Neural cell (in vitro differentiated cells): ENCODE results near the gene ENOX1. TPM values are rescaled to one million over a fixed set of nuclear protein-coding genes. Genes with fewer than 3 reads are reported as not detected.

ENCODE experiments used
- H2AFZ ChIP-seq: fragments of 200-600, 300-800 bp; sonication (generic), shearing (Covaris generic); 2 replicates; pipeline ENCODE4 v1.6.0; 2014; ENCODE audit warnings: low read depth, mild to moderate bottlenecking, antibody characterized with exemption, low read length, moderate library complexity
- H3F3A ChIP-seq: fragments of 200-600 bp; shearing (Covaris generic); 2 replicates; pipeline ENCODE4 v1.6.1; 2016; ENCODE audit warnings: mild to moderate bottlenecking, moderate library complexity, mixed read lengths, antibody characterized with exemption, low read length; ENCODE audit not compliant: insufficient read depth, poor library complexity, severe bottlenecking
- H3K27ac ChIP-seq: fragments of 200-600, 300-800 bp; sonication (generic), shearing (Covaris generic); 2 replicates; pipeline ENCODE4 v1.5.1; 2014; ENCODE audit warnings: mild to moderate bottlenecking, low read length, moderate library complexity
- H3K27me3 ChIP-seq: fragments of 300-800, 200-600 bp; sonication (generic), shearing (Covaris generic); 2 replicates; pipeline ENCODE4 v1.6.0; 2014; ENCODE audit warnings: mild to moderate bottlenecking, low read depth, low read length, moderate library complexity; ENCODE audit not compliant: insufficient read depth
- H3K36me3 ChIP-seq: fragments of 300-800, 200-600 bp; sonication (generic), shearing (Covaris generic); 2 replicates; pipeline ENCODE4 v1.5.1; 2014; ENCODE audit warnings: mild to moderate bottlenecking, antibody characterized with exemption, low read length, moderate library complexity; ENCODE audit not compliant: insufficient read depth
- H3K4me2 ChIP-seq: fragments of 300-800, 200-600 bp; sonication (generic), shearing (Covaris generic); 2 replicates; pipeline ENCODE4 v1.6.0; 2014; ENCODE audit warnings: mild to moderate bottlenecking, low read length
- H3K4me3 ChIP-seq: fragments of 300-800, 200-600 bp; sonication (generic), shearing (Covaris generic); 2 replicates; pipeline ENCODE4 v1.5.1; 2014; ENCODE audit warnings: mild to moderate bottlenecking, low read length, moderate library complexity
- H3K79me2 ChIP-seq: fragments of 200-600 bp; shearing (Covaris generic); replicated peaks from 2 replicates; pipeline ENCODE4 v1.6.0; 2014; ENCODE audit warnings: mild to moderate bottlenecking, low read length, moderate library complexity; ENCODE audit not compliant: insufficient read depth
- H3K9ac ChIP-seq: fragments of 300-800, 200-600 bp; sonication (generic), shearing (Covaris generic); 2 replicates; pipeline ENCODE4 v1.6.1; 2016; ENCODE audit warnings: mild to moderate bottlenecking, low read length, mixed read lengths
- H3K9me2 ChIP-seq: fragments of 200-600 bp; shearing (Covaris generic); 2 replicates; pipeline ENCODE4 v1.6.1; 2016; ENCODE audit warnings: mild to moderate bottlenecking, low read length, mixed read lengths; ENCODE audit not compliant: insufficient read depth
- H3K9me3 ChIP-seq: fragments of 200-600, 300-800 bp; sonication (generic), shearing (Covaris generic); 2 replicates; pipeline ENCODE4 v1.6.1; 2016; ENCODE audit warnings: mild to moderate bottlenecking, mixed run types, low read length, moderate library complexity, mixed read lengths
- H4K20me1 ChIP-seq: fragments of 200-600 bp; shearing (Covaris generic); 2 replicates; pipeline ENCODE4 v1.6.1; 2016; ENCODE audit warnings: mild to moderate bottlenecking, mixed run types; ENCODE audit not compliant: insufficient read depth
- CTCF ChIP-seq: fragments of 450-650 bp; IDR thresholded peaks from 2 replicates; pipeline ENCODE4 v1.5.1; 2014; ENCODE audit warnings: antibody characterized with exemption, mild to moderate bottlenecking, moderate library complexity; ENCODE audit not compliant: poor library complexity, severe bottlenecking
- EP300 ChIP-seq: fragments of 450-650 bp; conservative IDR thresholded peaks from 2 replicates; pipeline ENCODE4 v1.6.1; 2014; ENCODE audit warnings: antibody characterized with exemption, mild to moderate bottlenecking, moderate library complexity; ENCODE audit not compliant: poor library complexity, severe bottlenecking
- EZH2 ChIP-seq: fragments of 200-600, 300-800 bp; shearing (Covaris generic), sonication (generic); IDR thresholded peaks from 2 replicates; pipeline ENCODE4 v1.6.1; 2014; ENCODE audit warnings: antibody characterized with exemption, low read length, borderline replicate concordance, mild to moderate bottlenecking; ENCODE audit not compliant: insufficient read depth, poor library complexity, severe bottlenecking
- MXI1 ChIP-seq: fragments of 450-650 bp; conservative IDR thresholded peaks from 2 replicates; pipeline ENCODE4 v1.6.1; 2014; ENCODE audit warnings: antibody characterized with exemption, mild to moderate bottlenecking; ENCODE audit not compliant: poor library complexity, severe bottlenecking
- POLR2AphosphoS5 ChIP-seq: IDR thresholded peaks from 2 replicates; pipeline ENCODE4 v1.6.1; 2012
- RAD21 ChIP-seq: fragments of 450-650 bp; conservative IDR thresholded peaks from 2 replicates; pipeline ENCODE4 v1.6.1; 2014; ENCODE audit warnings: antibody characterized with exemption, mild to moderate bottlenecking, moderate library complexity
- REST ChIP-seq: IDR thresholded peaks from 2 replicates; pipeline ENCODE4 v1.6.1; 2012; ENCODE audit warnings: borderline replicate concordance
- SMC3 ChIP-seq: fragments of 450-650 bp; conservative IDR thresholded peaks from 2 replicates; pipeline ENCODE4 v1.6.1; 2014; ENCODE audit warnings: antibody characterized with exemption, mild to moderate bottlenecking, moderate library complexity; ENCODE audit not compliant: poor library complexity
- TAF1 ChIP-seq: IDR thresholded peaks from 2 replicates; pipeline ENCODE4 v1.6.1; 2012; ENCODE audit warnings: low read depth
- polyA plus RNA-seq: library from polyadenylated mRNA; depleted of rRNA; stranded (reverse); fragments of >200 nt; gene quantifications from 2 replicates; pipeline ENCODE4 v1.2.3, GENCODE V29; 2014

ENOX1 gene
- polyA plus RNA-seq, 1 donor from 2014 or later = 42.6 TPM

GRCh38 chr13:43720780-43721397, 65.9 kb downstream of the ENOX1 start:
- H2AFZ ChIP-seq = no peak overlapping the region
- no peaks in the 10 kb centered on the region for H3K79me2 ChIP-seq
- no peaks in the 10 kb centered on the region for H3K36me3 ChIP-seq
- no peaks in the 10 kb centered on the region for H4K20me1 ChIP-seq
- H3K9me2 ChIP-seq = no peaks in the 10 kb centered on the region
- H3F3A ChIP-seq = no peaks in the 10 kb centered on the region
- H3K9me3 ChIP-seq = no peaks in the 10 kb centered on the region
- H3K27me3 ChIP-seq = no peaks in the 10 kb centered on the region
- H3K4me3 ChIP-seq = no peak overlapping the region
- no peak overlapping the region for H3K4me2 ChIP-seq
- TF ChIP-seq TAF1 (no peak), EP300 (no peak), RAD21 (no peak), POLR2AphosphoS5 (no peak), CTCF (no peak), SMC3 (no peak), REST (no peak), EZH2 (no peak), MXI1 (no peak)
- no peak overlapping the region for H3K27ac ChIP-seq
- no peak overlapping the region for H3K9ac ChIP-seq

- Histone ChIP-seq H3K9me2 (no peaks in the 10 kb centered on the region), H3K27me3 (no peaks in the 10 kb centered on the region), H3K4me2 (no peak overlapping the region), H4K20me1 (no peaks in the 10 kb centered on the region), H2AFZ (no peak overlapping the region), H3K27ac (no peak overlapping the region), H3K9me3 (no peaks in the 10 kb centered on the region), H3F3A (no peaks in the 10 kb centered on the region), H3K9ac (no peak overlapping the region), H3K4me3 (no peak overlapping the region), H3K79me2 (peaks cover 8% of the 10 kb centered on the region), H3K36me3 (no peaks in the 10 kb centered on the region)
- TF ChIP-seq POLR2AphosphoS5 = no peak
- no peak for TF ChIP-seq REST
- no peak for TF ChIP-seq TAF1
- TF ChIP-seq SMC3 = no peak
- no peak for TF ChIP-seq EP300
- no peak for TF ChIP-seq MXI1
- no peak for TF ChIP-seq EZH2
- no peak for TF ChIP-seq RAD21
- TF ChIP-seq CTCF = no peak
These were observed 88.0 kb downstream of the ENOX1 start for GRCh38 chr13:43698758-43699157.
